H1 (cell line): ENCODE data around the gene ANO2. TPM values are rescaled to one million over a fixed set of nuclear protein-coding genes. Genes with fewer than 3 reads are reported as not detected.

Source experiments
- CTCF ChIA-PET: fragments of 300-600 bp; sonication (Branson Sonifier 250); formaldehyde crosslinking; loops from one replicate; lab custom pipeline; 2021; ENCODE audit not compliant: partially characterized antibody; lab: Charles Lee
- POLR2A ChIA-PET: fragments of 300-600 bp; sonication (Branson Sonifier 250); formaldehyde crosslinking; loops from one replicate; lab custom pipeline; 2021; ENCODE audit warnings: inconsistent platforms; ENCODE audit not compliant: partially characterized antibody; lab: Charles Lee
- DNase-seq, 2 experiments: peaks; one replicate each; pipeline versions ENCODE4 v3.0.0 to v3.0.0-alpha.2; 2010 to 2022; ENCODE audit warnings: low spot score in 2 of 2, low read depth in 1 of 2, mixed read lengths in 1 of 2
- FAIRE-seq: peaks from 2 replicates; lab custom pipeline; 2011; peaks lifted over from hg19 to GRCh38; lab: Jason Lieb, UNC
- H2AFZ ChIP-seq: 2 replicates; pipeline ENCODE4 v1.8.1; 2012; ENCODE audit warnings: low read length, inconsistent platforms
- H2AK5ac ChIP-seq: 2 replicates; pipeline ENCODE4 v1.6.1; 2013; ENCODE audit warnings: low read depth, low read length
- H2BK120ac ChIP-seq: replicated peaks from 2 replicates; pipeline ENCODE3; 2013; ENCODE audit warnings: low read depth, low read length, inconsistent platforms
- H2BK12ac ChIP-seq: 2 replicates; pipeline ENCODE4 v1.6.1; 2013; ENCODE audit warnings: low read depth, low read length
- H2BK15ac ChIP-seq: 2 replicates; pipeline ENCODE4 v1.6.1; 2013; ENCODE audit warnings: low read length
- H2BK20ac ChIP-seq: 2 replicates; pipeline ENCODE4 v1.6.1; 2013; ENCODE audit warnings: low read length
- H2BK5ac ChIP-seq: 2 replicates; pipeline ENCODE4 v1.6.1; 2013; ENCODE audit warnings: low read depth, low read length
- H3K14ac ChIP-seq: 2 replicates; pipeline ENCODE4 v1.6.1; 2013; ENCODE audit warnings: inconsistent platforms; ENCODE audit not compliant: insufficient read length
- H3K18ac ChIP-seq: 2 replicates; pipeline ENCODE4 v1.6.1; 2013; ENCODE audit warnings: low read length; ENCODE audit errors: extremely low read depth
- H3K23ac ChIP-seq: 2 replicates; pipeline ENCODE4 v1.6.1; 2013; ENCODE audit warnings: inconsistent platforms; ENCODE audit not compliant: insufficient read length
- H3K23me2 ChIP-seq: 2 replicates; pipeline ENCODE4 v1.6.1; 2013; ENCODE audit warnings: low read depth, low read length
- H3K27ac ChIP-seq: 2 replicates; pipeline ENCODE4 v1.6.1; 2011; ENCODE audit warnings: low read depth, low read length, inconsistent platforms
- H3K27me3 ChIP-seq, 4 experiments: replicated peaks in 1 of 4; 1 replicate in 1 of 4; 2 replicates in 3 of 4; pipeline versions ENCODE4 v1.6.1 to v1.8.1; 2011 to 2013; ENCODE audit warnings: low read length in 3 of 4, mild to moderate bottlenecking in 3 of 4, inconsistent platforms in 2 of 4, mixed read lengths in 2 of 4, moderate library complexity in 1 of 4; ENCODE audit not compliant: control insufficient read depth in 3 of 4, insufficient read depth in 3 of 4; ENCODE audit errors: extremely low read depth in 1 of 4
- H3K36me3 ChIP-seq, 4 experiments: 2 replicates each; pipeline versions ENCODE4 v1.6.1 to v1.8.1; 2011 to 2013; ENCODE audit warnings: mild to moderate bottlenecking in 4 of 4, low read length in 3 of 4, moderate library complexity in 2 of 4, control low read depth in 1 of 4, inconsistent platforms in 1 of 4; ENCODE audit not compliant: insufficient read depth in 4 of 4, control insufficient read depth in 2 of 4
- H3K4ac ChIP-seq: replicated peaks from 2 replicates; pipeline ENCODE3; 2013; ENCODE audit warnings: low read length, low read depth, mixed read lengths, inconsistent platforms; ENCODE audit not compliant: insufficient read length
- H3K4me1 ChIP-seq, 4 experiments: replicated peaks in 1 of 4; 1 replicate in 1 of 4; 2 replicates in 3 of 4; pipeline versions ENCODE4 v1.6.1 to v1.8.1; 2011 to 2013; ENCODE audit warnings: low read length in 3 of 4, inconsistent platforms in 2 of 4, mixed read lengths in 1 of 4; ENCODE audit not compliant: insufficient read depth in 4 of 4, control insufficient read depth in 3 of 4
- H3K4me2 ChIP-seq, 2 experiments: 2 replicates each; pipeline versions ENCODE4 v1.6.1 to v1.8.1; 2011 to 2013; ENCODE audit warnings: low read depth in 2 of 2, low read length in 2 of 2, control low read depth in 1 of 2, inconsistent platforms in 1 of 2, mild to moderate bottlenecking in 1 of 2; ENCODE audit not compliant: insufficient read depth in 1 of 2
- H3K4me3 ChIP-seq, 4 experiments: fragments of 200-600, 300-600 bp in 1 of 4; sonication (generic), shearing (Covaris generic), sonication (Bioruptor Twin) in 1 of 4; 2 replicates each; pipeline versions ENCODE4 v1.5.1 to v1.8.1; 2011 to 2016; ENCODE audit warnings: low read length in 4 of 4, low read depth in 3 of 4, control low read depth in 2 of 4, inconsistent platforms in 2 of 4, mild to moderate bottlenecking in 2 of 4, mixed read lengths in 1 of 4, moderate library complexity in 1 of 4; ENCODE audit not compliant: insufficient read depth in 2 of 4; ENCODE audit errors: extremely low read depth in 1 of 4
- H3K56ac ChIP-seq: replicated peaks from 2 replicates; pipeline ENCODE3; 2013; ENCODE audit warnings: low read depth, mild to moderate bottlenecking, mixed read lengths, low read length, inconsistent platforms; ENCODE audit not compliant: insufficient read length
- H3K79me1 ChIP-seq: 2 replicates; pipeline ENCODE4 v1.6.1; 2013; ENCODE audit warnings: low read depth, low read length, control low read depth
- H3K79me2 ChIP-seq, 2 experiments: 2 replicates each; pipeline versions ENCODE4 v1.6.1 to v1.8.1; 2012 to 2013; ENCODE audit warnings: low read length in 2 of 2, mild to moderate bottlenecking in 2 of 2, inconsistent platforms in 1 of 2; ENCODE audit not compliant: insufficient read depth in 2 of 2, control insufficient read depth in 1 of 2
- H3K9ac ChIP-seq, 4 experiments: replicated peaks in 1 of 4; 1 replicate in 1 of 4; 2 replicates in 3 of 4; pipeline versions ENCODE4 v1.6.1 to v1.8.1; 2011 to 2013; ENCODE audit warnings: low read depth in 3 of 4, low read length in 3 of 4, control low read depth in 2 of 4, mild to moderate bottlenecking in 2 of 4, moderate library complexity in 2 of 4, inconsistent platforms in 1 of 4; ENCODE audit errors: extremely low read depth in 1 of 4
- H3K9me3 ChIP-seq, 2 experiments: 2 replicates each; pipeline versions ENCODE4 v1.6.1 to v1.8.1; 2012 to 2013; ENCODE audit warnings: mild to moderate bottlenecking in 2 of 2, moderate library complexity in 2 of 2, control low read depth in 1 of 2, inconsistent platforms in 1 of 2, low read depth in 1 of 2, low read length in 1 of 2, mixed read lengths in 1 of 2; ENCODE audit not compliant: insufficient read depth in 2 of 2
- H4K20me1 ChIP-seq, 2 experiments: replicated peaks in 1 of 2; 2 replicates each; pipeline versions ENCODE3 to v1.8.1; 2011 to 2013; ENCODE audit warnings: inconsistent platforms in 2 of 2, low read length in 2 of 2, mild to moderate bottlenecking in 1 of 2; ENCODE audit not compliant: insufficient read depth in 2 of 2, control insufficient read depth in 1 of 2
- H4K5ac ChIP-seq: 2 replicates; pipeline ENCODE4 v1.6.1; 2013; ENCODE audit warnings: low read length, low read depth, mixed read lengths, inconsistent platforms; ENCODE audit not compliant: insufficient read length
- H4K8ac ChIP-seq: 2 replicates; pipeline ENCODE4 v1.8.0; 2013; ENCODE audit warnings: mild to moderate bottlenecking, moderate library complexity, low read length, inconsistent platforms; ENCODE audit not compliant: insufficient read depth; ENCODE audit errors: extremely low read depth
- H4K91ac ChIP-seq: replicated peaks from 2 replicates; pipeline ENCODE3; 2013; ENCODE audit warnings: low read length, mixed read lengths, inconsistent platforms; ENCODE audit not compliant: insufficient read length
- BCL11A ChIP-seq, 2 experiments: IDR thresholded peaks; one replicate each; pipeline ENCODE4 v1.6.1; 2011; ENCODE audit warnings: low read depth in 2 of 2, low read length in 2 of 2, mild to moderate bottlenecking in 2 of 2
- CBX5 ChIP-seq: fragments of 300-800, 300-1000 bp; sonication (generic); IDR thresholded peaks from 2 replicates; pipeline ENCODE4 v1.7.1; 2016; ENCODE audit warnings: antibody characterized with exemption, low read length, low read depth
- CBX8 ChIP-seq: fragments of 300-800, 300-1000 bp; sonication (generic); IDR thresholded peaks from 2 replicates; pipeline ENCODE4 v1.7.1; 2016; ENCODE audit warnings: low read depth, low read length, borderline replicate concordance
- JUND ChIP-seq: IDR thresholded peaks from 2 replicates; pipeline ENCODE4 v1.6.1; 2011; ENCODE audit warnings: mild to moderate bottlenecking, improper control_type of control experiment, low read length
- RNF2 ChIP-seq: fragments of 200-900, 300-1000 bp; sonication (generic); IDR thresholded peaks from 2 replicates; pipeline ENCODE4 v1.7.1; 2016; ENCODE audit warnings: borderline replicate concordance, low read depth, mild to moderate bottlenecking, antibody characterized with exemption, low read length; ENCODE audit not compliant: poor library complexity, severe bottlenecking; ENCODE audit errors: missing control alignments
- WGBS, 2 experiments: shearing (Covaris generic) in 1 of 2; methylation state at CpG; one replicate each; pipeline versions ENCODE4 v1.1.6 to v1.1.7; 2013 to 2015; ENCODE audit warnings: low lambda C conversion rate in 2 of 2, mixed read lengths in 2 of 2, inconsistent platforms in 1 of 2, low coverage in 1 of 2, missing lambda C conversion rate in 1 of 2; ENCODE audit not compliant: insufficient replicate concordance in 2 of 2, insufficient coverage in 1 of 2, insufficient read length in 1 of 2; ENCODE audit errors: extremely low coverage in 1 of 2, missing lambda C conversion rate in 1 of 2; 5-methylcytosine and 5-hydroxymethylcytosine counted together
- polyA plus RNA-seq, 7 experiments: library from polyadenylated mRNA; depleted of rRNA in 3 of 7; stranded (reverse) in 5 of 7; unstranded in 2 of 7; fragments of >200 nt in 5 of 7; fragments of 200-250 nt in 2 of 7; gene quantifications; 1 replicate in 5 of 7; 2 replicates in 1 of 7; 4 replicates in 1 of 7; pipeline versions ENCODE4 v1.2.1 to v1.2.3, GENCODE V29; 2011 to 2013; ENCODE audit warnings: missing spikeins in 2 of 7, mixed read lengths in 2 of 7
- total RNA-seq: library from RNA; stranded (reverse); fragmentation: NEBNext Ultra II Directional; extraction: Animal tissue kit (Norgen Biotek cat#: 25700); gene quantifications from 2 replicates; pipeline ENCODE4 v1.2.1, GENCODE V29; 2021

Gene ANO2
- total and polyA plus RNA-seq, 2 of the 8 experiments (the other 6 are each of a cell fraction or from before 2014, with no cell fraction given), result 1.9 to 5.5 TPM

GRCh38 chr12:5650829-5651461, 294.1 kb downstream of the ANO2 start:
- no peak for FAIRE-seq
- no peak overlapping the region for H3K23ac ChIP-seq
- CTCF ChIA-PET, result interaction anchor here (0.5 to 4.1 kb wide), 24 partner anchors 11 to 1046 kb away, joined by 3 to 32 read pairs (median 4); no protein-coding TSS in a partner anchor
- no peak overlapping the region for H4K8ac ChIP-seq
- no peak overlapping the region for H2BK12ac ChIP-seq
- no peak overlapping the region for H3K4ac ChIP-seq
- no peaks in the 10 kb centered on the region for H3K23me2 ChIP-seq
- no peak overlapping the region for H3K56ac ChIP-seq
- no peak overlapping the region for H3K18ac ChIP-seq
- H2AK5ac ChIP-seq, result no peak overlapping the region
- H2BK20ac ChIP-seq, result no peak overlapping the region
- no peaks in the 10 kb centered on the region for H4K20me1 ChIP-seq
- no peaks in the 10 kb centered on the region for H3K27me3 ChIP-seq
- DNase-seq, result no peak
- H4K91ac ChIP-seq, result no peak overlapping the region
- no peaks in the 10 kb centered on the region for H3K79me1 ChIP-seq
- H3K4me1 ChIP-seq, result no peaks in the 10 kb centered on the region; a peak in 1 of 7 replicates
- H2BK15ac ChIP-seq, result no peak overlapping the region
- 77% methylated on average over 1 of the region's 1 CpG; no CpG with 5 or more reads in 1 of the 2 experiments for WGBS, 2 experiments
- H2AFZ ChIP-seq, result no peak overlapping the region
- no peak overlapping the region for H3K4me3 ChIP-seq
- peaks cover 0 to 2% of the 10 kb centered on the region in 2 experiments; a peak in 1 of 4 replicates for H3K9me3 ChIP-seq
- H3K79me2 ChIP-seq, result no peaks in the 10 kb centered on the region
- no peaks in the 10 kb centered on the region for H3K36me3 ChIP-seq
- no peak overlapping the region for H4K5ac ChIP-seq
- no peak overlapping the region for H3K27ac ChIP-seq
- no peak overlapping the region for H2BK5ac ChIP-seq
- H2BK120ac ChIP-seq, result no peak overlapping the region
- H3K14ac ChIP-seq, result no peak overlapping the region
- no peak overlapping the region for H3K4me2 ChIP-seq
- no peak overlapping the region; a peak in 1 of 7 replicates for H3K9ac ChIP-seq
- POLR2A ChIA-PET, result interaction anchor here (0.7 kb wide), 1 partner anchor 557 kb away, joined by 3 read pairs; no protein-coding TSS in a partner anchor
- TF ChIP-seq CBX5, result no peak
- no peak for TF ChIP-seq CBX8
- TF ChIP-seq JUND, result no peak
- TF ChIP-seq BCL11A (IDR thresholded peaks at IDR 0.05; ENCODE audit: low read depth in 2 of 2, low read length in 2 of 2), result no peak
- TF ChIP-seq RNF2, result no peak
